K562 (cell line): Measurements from ENCODE around the gene ZNF10. TPM values are rescaled to one million over a fixed set of nuclear protein-coding genes. Genes with fewer than 3 reads are reported as not detected.

Experiments used
- ATAC-seq: fragments of 200-7000 bp; cut with Tn5 transposase; 3 replicates; pipeline ENCODE4 v1.9.1; 2020; ENCODE audit warnings: moderate library complexity
- BruUV-seq: library from RNA; stranded (reverse); fragments of 400-500 nt; replicated peaks from 2 replicates; lab custom pipeline; 2021; lab: Mats Ljungman, UMichigan
- CTCF ChIA-PET: fragments of 300-600 bp; formaldehyde crosslinking; extraction: SDS; loops from one replicate; lab custom pipeline; 2021; ENCODE audit warnings: low intra/inter-chr PET ratio; lab: Yijun Ruan, JAX
- POLR2A ChIA-PET: fragments of 300-600, 350-650 bp; sonication (Branson Sonifier 250); formaldehyde crosslinking; extraction: SDS; loops from one replicate; lab custom pipeline; 2021; ENCODE audit warnings: antibody characterized with exemption, inconsistent platforms; lab: Yijun Ruan, JAX
- DNase-seq, 4 experiments: peaks; one replicate each; pipeline versions ENCODE4 v3.0.0 to v3.0.0-alpha.2; 2011 to 2018; ENCODE audit warnings: low spot score in 3 of 4, mixed read lengths in 3 of 4; ENCODE audit errors: extremely low read depth in 1 of 4
- FAIRE-seq: peaks from 2 replicates; lab custom pipeline; 2011; peaks lifted over from hg19 to GRCh38; lab: Jason Lieb, UNC
- H2AFZ ChIP-seq: 2 replicates; pipeline ENCODE4 v1.6.0; 2011; ENCODE audit warnings: low read depth, low read length, control low read depth, inconsistent platforms
- H3K27ac ChIP-seq: fragments of 200-600 bp; 3 replicates; pipeline ENCODE4 v1.8.0; 2011; ENCODE audit warnings: low read depth, mild to moderate bottlenecking, control low read depth, inconsistent platforms, low read length, moderate library complexity, mixed read lengths; ENCODE audit errors: extremely low read depth
- H3K27me3 ChIP-seq, 2 experiments: fragments of 300-600 bp in 1 of 2; 2 replicates in 1 of 2; 3 replicates in 1 of 2; pipeline versions ENCODE4 v1.6.0 to v1.8.0; 2011; ENCODE audit warnings: inconsistent platforms in 2 of 2, low read length in 2 of 2, mild to moderate bottlenecking in 1 of 2, mixed read lengths in 1 of 2, moderate library complexity in 1 of 2; ENCODE audit not compliant: control insufficient read depth in 2 of 2, insufficient read depth in 2 of 2
- H3K36me3 ChIP-seq: fragments of 300-600 bp; 3 replicates; pipeline ENCODE4 v1.8.0; 2011; ENCODE audit warnings: mild to moderate bottlenecking, low read length, inconsistent platforms; ENCODE audit not compliant: control insufficient read depth, insufficient read depth
- H3K4me1 ChIP-seq, 2 experiments: fragments of 200-600 bp in 1 of 2; replicated peaks in 1 of 2; 2 replicates in 1 of 2; 3 replicates in 1 of 2; pipeline versions ENCODE4 v1.5.1 to v1.8.0; 2011; ENCODE audit warnings: inconsistent platforms in 2 of 2, low read length in 2 of 2, mild to moderate bottlenecking in 1 of 2, mixed read lengths in 1 of 2, moderate library complexity in 1 of 2; ENCODE audit not compliant: control insufficient read depth in 2 of 2, insufficient read depth in 2 of 2
- H3K4me2 ChIP-seq: 2 replicates; pipeline ENCODE4 v1.6.1; 2011; ENCODE audit warnings: low read length, control low read depth, inconsistent platforms, mixed read lengths; ENCODE audit not compliant: insufficient read depth
- H3K4me3 ChIP-seq: fragments of 200-600 bp; sonication (generic), shearing (Covaris generic); 2 replicates; pipeline ENCODE4 v1.5.1; 2016; ENCODE audit warnings: control low read depth, inconsistent platforms
- H3K79me2 ChIP-seq: fragments of 200-600 bp; 3 replicates; pipeline ENCODE4 v1.8.0; 2011; ENCODE audit warnings: low read length, inconsistent platforms; ENCODE audit not compliant: control insufficient read depth, insufficient read depth
- H3K9ac ChIP-seq, 2 experiments: 2 replicates each; pipeline versions ENCODE4 v1.6.0 to v1.6.1; 2011; ENCODE audit warnings: low read depth in 2 of 2, low read length in 2 of 2, control low read depth in 1 of 2, inconsistent platforms in 1 of 2, mild to moderate bottlenecking in 1 of 2, mixed read lengths in 1 of 2; ENCODE audit not compliant: insufficient read depth in 1 of 2
- H3K9me1 ChIP-seq: one replicate; pipeline ENCODE4 v1.6.0; 2011; ENCODE audit warnings: inconsistent platforms, mild to moderate bottlenecking, low read length, moderate library complexity; ENCODE audit not compliant: control insufficient read depth, insufficient read depth
- H3K9me3 ChIP-seq: replicated peaks from 2 replicates; pipeline ENCODE4 v1.5.1; 2011; ENCODE audit warnings: low read depth, low read length, inconsistent platforms; ENCODE audit not compliant: control insufficient read depth, insufficient read depth
- H4K20me1 ChIP-seq: replicated peaks from 2 replicates; pipeline ENCODE4 v1.6.1; 2011; ENCODE audit warnings: low read length, inconsistent platforms, mixed read lengths; ENCODE audit not compliant: control insufficient read depth, insufficient read depth
- CC2D1A ChIP-seq: fragments of 450-650 bp; IDR thresholded peaks from 2 replicates; pipeline ENCODE4 v1.6.1; 2017; ENCODE audit warnings: mild to moderate bottlenecking
- CREB3L1 ChIP-seq: fragments of 450-650 bp; IDR thresholded peaks from 2 replicates; pipeline ENCODE4 v1.6.1; 2014; ENCODE audit warnings: low read depth, mild to moderate bottlenecking, moderate library complexity, borderline replicate concordance
- RBM25 ChIP-seq: fragments of 200-400 bp; formaldehyde crosslinking; IDR thresholded peaks from 2 replicates; pipeline ENCODE4 v1.6.1; 2018; ENCODE audit warnings: low read length, low read depth, moderate library complexity; ENCODE audit not compliant: severe bottlenecking
- UBTF ChIP-seq, 2 experiments: IDR thresholded peaks; 2 replicates each; pipeline ENCODE4 v1.6.1; 2012; ENCODE audit warnings: improper control_type of control experiment in 2 of 2, low read depth in 2 of 2, low read length in 2 of 2, borderline replicate concordance in 1 of 2
- ZFP30 ChIP-seq: fragments of 250-450 bp; sonication (Bioruptor Pico); IDR thresholded peaks from 2 replicates; pipeline ENCODE4 v1.8.0; 2022; ENCODE audit warnings: moderate library complexity, mild to moderate bottlenecking, inconsistent platforms, borderline replicate concordance
- ZNF507 ChIP-seq: conservative IDR thresholded peaks from 2 replicates; pipeline ENCODE4 v1.6.1; 2017; ENCODE audit warnings: missing genetic modification characterization, missing compliant biosample characterization
- WGBS: fragments of 100-300 bp; shearing (Covaris generic); methylation state at CpG from one replicate; pipeline ENCODE4 v1.1.6; 2016; ENCODE audit warnings: low coverage, mixed read lengths; ENCODE audit not compliant: insufficient coverage; ENCODE audit errors: missing lambda C conversion rate; 5-methylcytosine and 5-hydroxymethylcytosine counted together
- in situ Hi-C: fragments of 300-500 bp; cut with MboI; formaldehyde crosslinking; loops from 4 replicates; pipeline ENCODE4 v1.15.0; 2018; ENCODE audit warnings: inconsistent platforms, mixed read lengths
- intact Hi-C: fragments of 100-400 bp; cut with micrococcal nuclease; formaldehyde crosslinking; loops from 2 replicates; pipeline ENCODE4 v1.14.2; 2022
- polyA plus RNA-seq, 8 experiments: library from polyadenylated mRNA; depleted of rRNA in 4 of 8; stranded (reverse) in 5 of 8; unstranded in 3 of 8; fragments of >200 nt; fragmentation: Nextera tagmentation in 2 of 8; fragmentation: Illumina TruSeq in 1 of 8; extraction: Ambion mirVana in 2 of 8; extraction: Trizol in 1 of 8; gene quantifications; 2 replicates each; pipeline versions ENCODE4 v1.2.1 to v1.2.3, GENCODE V29; 2011 to 2014; ENCODE audit warnings: inconsistent platforms in 1 of 8, missing spikeins in 1 of 8
- total RNA-seq, 7 experiments: library from RNA; depleted of rRNA in 6 of 7; stranded (reverse); fragments of >200 nt in 6 of 7; fragmentation: Illumina TruSeq in 2 of 7; extraction: Trizol in 2 of 7; gene quantifications; 2 replicates each; pipeline versions ENCODE4 v1.2.1 to v1.2.3, GENCODE V29; 2011 to 2021; ENCODE audit warnings: low replicate concordance in 1 of 7

Gene ZNF10
- total and polyA plus RNA-seq, 9 of the 15 experiments (the other 6 are each of a cell fraction or from before 2014, with no cell fraction given), result 3.5 to 5.8 (median 4.9) TPM

GRCh38 chr12:133206390-133206789 lies 76.0 kb downstream of the ZNF10 start:
- Histone ChIP-seq H3K4me3 (no peak overlapping the region), H4K20me1 (no peaks in the 10 kb centered on the region), H3K27me3 (no peaks in the 10 kb centered on the region), H3K4me1 (no peaks in the 10 kb centered on the region), H3K9me3 (peaks cover 41% of the 10 kb centered on the region), H3K79me2 (no peaks in the 10 kb centered on the region), H3K9me1 (no peaks in the 10 kb centered on the region), H3K36me3 (peaks cover 18% of the 10 kb centered on the region), H3K27ac (no peak overlapping the region), H3K4me2 (no peak overlapping the region), H2AFZ (no peak overlapping the region), H3K9ac (no peak overlapping the region)
- POLR2A ChIA-PET, result no interaction called here
- DNase-seq (no peak), ATAC-seq (no peak), FAIRE-seq (no peak)
- no TSS peak for BruUV-seq
- intact Hi-C loops, result no loop called here
- CTCF ChIA-PET, result no interaction called here
- TF ChIP-seq ZFP30, result no peak
- TF ChIP-seq ZNF507 (tag), result no peak
- TF ChIP-seq CREB3L1, result no peak
- no peak for TF ChIP-seq RBM25
- TF ChIP-seq CC2D1A, result no peak
- TF ChIP-seq UBTF (IDR thresholded peaks at IDR 0.05; ENCODE audit: borderline replicate concordance in 1 of 2, low read depth in 2 of 2, low read length in 2 of 2), result no peak
- in situ Hi-C loops, result no loop called here
- WGBS, result 31% methylated on average over 2 of the region's 2 CpGs

Other genes starting within 250 kb of the ZNF10 start
Only the 7 nearest of the 8 such genes appear.
- 0.45 and 0.82 TPM in 2 replicates for gene ZNF605, start 174.3 kb upstream of the ZNF10 start, total RNA-seq (2014; rRNA removed)
- 1.1 TPM in 2 replicates for gene ZNF605, start 174.3 kb upstream of the ZNF10 start, total RNA-seq (2014; rRNA removed; fragmentation: Illumina TruSeq; extraction: Trizol)
- 0.60 and 1.1 TPM in 2 replicates for gene ZNF605, start 174.3 kb upstream of the ZNF10 start, total RNA-seq (2015; rRNA removed; fragmentation: Illumina TruSeq; extraction: Trizol)
- gene ZNF605, start 174.3 kb upstream of the ZNF10 start, total RNA-seq (2021), result 0.51 and 0.60 TPM in 2 replicates
- 0.16 and 0.46 TPM in 2 replicates for gene ZNF605, start 174.3 kb upstream of the ZNF10 start, polyA plus RNA-seq (2011; rRNA removed)
- 0.48 and 0.55 TPM in 2 replicates for gene ZNF605, start 174.3 kb upstream of the ZNF10 start, polyA plus RNA-seq (2014; fragmentation: Illumina TruSeq; extraction: Trizol)
- gene ZNF605, start 174.3 kb upstream of the ZNF10 start, polyA plus RNA-seq (2014; fragmentation: Nextera tagmentation; extraction: Ambion mirVana), result under 1 TPM; 0.68 to 0.84 TPM
- 0.28 and 0.69 TPM in 2 replicates for gene ZNF605, start 174.3 kb upstream of the ZNF10 start, polyA plus RNA-seq (2014; rRNA removed)
- 10.8 and 13.4 TPM in 2 replicates for gene ZNF26, start 144.3 kb upstream of the ZNF10 start, total RNA-seq (2014; rRNA removed)
- gene ZNF26, start 144.3 kb upstream of the ZNF10 start, total RNA-seq (2014; rRNA removed; fragmentation: Illumina TruSeq; extraction: Trizol), result 6.4 and 8.1 TPM in 2 replicates
- 6.7 and 9.9 TPM in 2 replicates for gene ZNF26, start 144.3 kb upstream of the ZNF10 start, total RNA-seq (2015; rRNA removed; fragmentation: Illumina TruSeq; extraction: Trizol)
- 14.1 and 14.3 TPM in 2 replicates for gene ZNF26, start 144.3 kb upstream of the ZNF10 start, total RNA-seq (2021)
- gene ZNF26, start 144.3 kb upstream of the ZNF10 start, polyA plus RNA-seq (2011; rRNA removed), result 6.6 and 8.0 TPM in 2 replicates
- gene ZNF26, start 144.3 kb upstream of the ZNF10 start, polyA plus RNA-seq (2014; fragmentation: Illumina TruSeq; extraction: Trizol), result 4.5 and 4.8 TPM in 2 replicates
- 1 to 10 TPM; 1.2 to 1.4 TPM for gene ZNF26, start 144.3 kb upstream of the ZNF10 start, polyA plus RNA-seq (2014; fragmentation: Nextera tagmentation; extraction: Ambion mirVana)
- 12.0 and 14.9 TPM in 2 replicates for gene ZNF26, start 144.3 kb upstream of the ZNF10 start, polyA plus RNA-seq (2014; rRNA removed)
- 7.4 and 9.1 TPM in 2 replicates for gene ZNF84, start 93.1 kb upstream of the ZNF10 start, total RNA-seq (2014; rRNA removed)
- gene ZNF84, start 93.1 kb upstream of the ZNF10 start, total RNA-seq (2014; rRNA removed; fragmentation: Illumina TruSeq; extraction: Trizol), result 19.2 and 19.7 TPM in 2 replicates
- 16.2 and 16.7 TPM in 2 replicates for gene ZNF84, start 93.1 kb upstream of the ZNF10 start, total RNA-seq (2015; rRNA removed; fragmentation: Illumina TruSeq; extraction: Trizol)
- gene ZNF84, start 93.1 kb upstream of the ZNF10 start, total RNA-seq (2021), result 10.3 and 11.1 TPM in 2 replicates
- gene ZNF84, start 93.1 kb upstream of the ZNF10 start, polyA plus RNA-seq (2011; rRNA removed), result 21.8 and 24.3 TPM in 2 replicates
- gene ZNF84, start 93.1 kb upstream of the ZNF10 start, polyA plus RNA-seq (2014; fragmentation: Illumina TruSeq; extraction: Trizol), result 11.6 and 12.1 TPM in 2 replicates
- 10 to 100 TPM in 1 of 2 experiments, 1 to 10 TPM in 1; 8.8 to 12.1 TPM for gene ZNF84, start 93.1 kb upstream of the ZNF10 start, polyA plus RNA-seq (2014; fragmentation: Nextera tagmentation; extraction: Ambion mirVana)
- 12.2 and 12.8 TPM in 2 replicates for gene ZNF84, start 93.1 kb upstream of the ZNF10 start, polyA plus RNA-seq (2014; rRNA removed)
- 10.9 and 12.8 TPM in 2 replicates for gene ZNF140, start 49.7 kb upstream of the ZNF10 start, total RNA-seq (2014; rRNA removed)
- gene ZNF140, start 49.7 kb upstream of the ZNF10 start, total RNA-seq (2014; rRNA removed; fragmentation: Illumina TruSeq; extraction: Trizol), result 6.8 and 8.4 TPM in 2 replicates
- 6.7 and 7.2 TPM in 2 replicates for gene ZNF140, start 49.7 kb upstream of the ZNF10 start, total RNA-seq (2015; rRNA removed; fragmentation: Illumina TruSeq; extraction: Trizol)
- gene ZNF140, start 49.7 kb upstream of the ZNF10 start, total RNA-seq (2021), result 4.0 and 4.9 TPM in 2 replicates
- gene ZNF140, start 49.7 kb upstream of the ZNF10 start, polyA plus RNA-seq (2011; rRNA removed), result 6.4 and 7.8 TPM in 2 replicates
- 5.3 and 6.1 TPM in 2 replicates for gene ZNF140, start 49.7 kb upstream of the ZNF10 start, polyA plus RNA-seq (2014; fragmentation: Illumina TruSeq; extraction: Trizol)
- 1 to 10 TPM; 1.6 to 3.4 TPM for gene ZNF140, start 49.7 kb upstream of the ZNF10 start, polyA plus RNA-seq (2014; fragmentation: Nextera tagmentation; extraction: Ambion mirVana)
- 4.3 and 4.5 TPM in 2 replicates for gene ZNF140, start 49.7 kb upstream of the ZNF10 start, polyA plus RNA-seq (2014; rRNA removed)
- gene ZNF891, start 353 bp upstream of the ZNF10 start, total RNA-seq (2014; rRNA removed), result 0.94 and 0.95 TPM in 2 replicates
- gene ZNF891, start 353 bp upstream of the ZNF10 start, total RNA-seq (2014; rRNA removed; fragmentation: Illumina TruSeq; extraction: Trizol), result 2.0 and 2.3 TPM in 2 replicates
- gene ZNF891, start 353 bp upstream of the ZNF10 start, total RNA-seq (2015; rRNA removed; fragmentation: Illumina TruSeq; extraction: Trizol), result 1.7 and 1.8 TPM in 2 replicates
- 1.2 and 1.3 TPM in 2 replicates for gene ZNF891, start 353 bp upstream of the ZNF10 start, total RNA-seq (2021)
- 1.5 and 2.0 TPM in 2 replicates for gene ZNF891, start 353 bp upstream of the ZNF10 start, polyA plus RNA-seq (2011; rRNA removed)
- gene ZNF891, start 353 bp upstream of the ZNF10 start, polyA plus RNA-seq (2014; fragmentation: Illumina TruSeq; extraction: Trizol), result 1.1 and 1.3 TPM in 2 replicates
- gene ZNF891, start 353 bp upstream of the ZNF10 start, polyA plus RNA-seq (2014; fragmentation: Nextera tagmentation; extraction: Ambion mirVana), result under 1 TPM; 0.41 to 0.53 TPM
- gene ZNF891, start 353 bp upstream of the ZNF10 start, polyA plus RNA-seq (2014; rRNA removed), result 1.3 and 1.5 TPM in 2 replicates
- gene ZNF268, start 50.9 kb downstream of the ZNF10 start, total RNA-seq (2014; rRNA removed), result 10.4 and 14.8 TPM in 2 replicates
- gene ZNF268, start 50.9 kb downstream of the ZNF10 start, total RNA-seq (2014; rRNA removed; fragmentation: Illumina TruSeq; extraction: Trizol), result 12.0 and 12.3 TPM in 2 replicates
- gene ZNF268, start 50.9 kb downstream of the ZNF10 start, total RNA-seq (2015; rRNA removed; fragmentation: Illumina TruSeq; extraction: Trizol), result 10.9 and 11.3 TPM in 2 replicates
- gene ZNF268, start 50.9 kb downstream of the ZNF10 start, total RNA-seq (2021), result 8.2 and 9.3 TPM in 2 replicates
- 4.3 and 7.5 TPM in 2 replicates for gene ZNF268, start 50.9 kb downstream of the ZNF10 start, polyA plus RNA-seq (2011; rRNA removed)
- gene ZNF268, start 50.9 kb downstream of the ZNF10 start, polyA plus RNA-seq (2014; fragmentation: Illumina TruSeq; extraction: Trizol), result 4.8 and 6.3 TPM in 2 replicates
- gene ZNF268, start 50.9 kb downstream of the ZNF10 start, polyA plus RNA-seq (2014; fragmentation: Nextera tagmentation; extraction: Ambion mirVana), result 1 to 10 TPM; 6.5 to 7.7 TPM
- 5.1 and 5.8 TPM in 2 replicates for gene ZNF268, start 50.9 kb downstream of the ZNF10 start, polyA plus RNA-seq (2014; rRNA removed)
- not detected in 2 replicates for gene ANHX, start 105.2 kb downstream of the ZNF10 start, total RNA-seq (2014; rRNA removed)
- gene ANHX, start 105.2 kb downstream of the ZNF10 start, total RNA-seq (2014; rRNA removed; fragmentation: Illumina TruSeq; extraction: Trizol), result not detected in 2 replicates
- gene ANHX, start 105.2 kb downstream of the ZNF10 start, total RNA-seq (2015; rRNA removed; fragmentation: Illumina TruSeq; extraction: Trizol), result not detected in 2 replicates
- gene ANHX, start 105.2 kb downstream of the ZNF10 start, total RNA-seq (2021), result not detected in 2 replicates
- gene ANHX, start 105.2 kb downstream of the ZNF10 start, polyA plus RNA-seq (2011; rRNA removed), result not detected in 2 replicates
- not detected in 2 replicates for gene ANHX, start 105.2 kb downstream of the ZNF10 start, polyA plus RNA-seq (2014; fragmentation: Illumina TruSeq; extraction: Trizol)
- gene ANHX, start 105.2 kb downstream of the ZNF10 start, polyA plus RNA-seq (2014; fragmentation: Nextera tagmentation; extraction: Ambion mirVana), result not detected
- gene ANHX, start 105.2 kb downstream of the ZNF10 start, polyA plus RNA-seq (2014; rRNA removed), result not detected in 2 replicates